ENCODE measurements around the gene SPATA13. TPM values are rescaled to one million over a fixed set of nuclear protein-coding genes. Genes with fewer than 3 reads are reported as not detected.

SPATA13 gene
- total RNA-seq, 1 experiment from 2014 or later: 14.1 TPM

DNA sequence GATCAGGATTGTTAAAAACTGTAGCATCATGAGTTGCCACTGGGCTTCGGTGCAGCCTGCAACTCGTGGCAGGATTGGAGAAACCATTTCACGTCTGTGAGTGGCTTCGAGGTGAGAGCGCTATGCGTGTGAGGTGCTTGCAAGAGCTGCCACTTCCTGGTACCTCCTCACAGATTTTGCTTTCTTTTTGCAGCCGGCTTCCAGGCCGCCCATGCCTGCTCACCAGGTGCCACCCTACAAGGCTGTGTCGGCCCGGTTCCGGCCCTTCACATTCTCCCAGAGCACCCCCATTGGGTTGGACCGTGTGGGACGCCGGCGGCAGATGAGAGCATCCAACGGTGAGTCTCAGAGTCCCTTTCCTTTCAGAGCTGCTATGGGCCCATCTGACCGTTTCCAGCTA is 91.0 kb downstream of the SPATA13 start:
- H3K4me3 Mint-ChIP-seq: no peak overlapping the region
- no peak overlapping the region for H3K9ac ChIP-seq (ENCODE audit: extremely low read depth, insufficient read length, low read length)
- peaks cover 8 to 13% (median 11%) of the 10 kb centered on the region in 3 experiments; a peak in 4 of 7 replicates for H3K36me3 Mint-ChIP-seq (ENCODE audit: insufficient read depth in 1 of 3, low read depth in 3 of 3)
- no peak overlapping the region for H3K27ac ChIP-seq (ENCODE audit: insufficient read length, low read depth, low read length)
- no peak overlapping the region for H4K91ac ChIP-seq (ENCODE audit: insufficient read length, low read depth, low read length)
- H3K79me2 ChIP-seq (ENCODE audit: insufficient read depth, low read length): no peaks in the 10 kb centered on the region; the same call in 1 of the 2 replicates
- no CpG with 5 or more reads among the region's 17 CpGs for WGBS (ENCODE audit: extremely low coverage, insufficient read length, low lambda C conversion rate)
- no peak overlapping the region for H2BK20ac ChIP-seq (ENCODE audit: low read depth, low read length, poor library complexity, severe bottlenecking)
- no peaks in the 10 kb centered on the region for H3K9me3 Mint-ChIP-seq
- no peak overlapping the region for H3K4ac ChIP-seq (ENCODE audit: low read depth, low read length)
- H2AFZ ChIP-seq (ENCODE audit: low read length): no peak overlapping the region
- H3K27me3 Mint-ChIP-seq (ENCODE audit: low read depth): no peaks in the 10 kb centered on the region
- no peak overlapping the region for H3K4me2 ChIP-seq (ENCODE audit: insufficient read depth, insufficient read length, low read length)
- H3K4me1 Mint-ChIP-seq: peaks cover 14 to 18% of the 10 kb centered on the region in 2 experiments
- H2BK120ac ChIP-seq (ENCODE audit: low read depth, low read length, poor library complexity, severe bottlenecking): no peak overlapping the region
- no peak overlapping the region for H3K23ac ChIP-seq (ENCODE audit: insufficient read length, low read depth, low read length)
- H3K23me2 ChIP-seq (ENCODE audit: insufficient read length, low read depth, low read length, poor library complexity, severe bottlenecking): no peaks in the 10 kb centered on the region
- no peak for DNase-seq
- H4K5ac ChIP-seq (ENCODE audit: insufficient read length, low read depth, low read length): no peak overlapping the region
- H3K18ac ChIP-seq (ENCODE audit: insufficient read length, low read depth, low read length): no peak overlapping the region
- no peaks in the 10 kb centered on the region for H4K20me1 ChIP-seq (ENCODE audit: control insufficient read depth, insufficient read depth, insufficient read length)
- no peaks in the 10 kb centered on the region for H3K27me3 ChIP-seq (ENCODE audit: insufficient read depth, low read length)
- H2BK15ac ChIP-seq (ENCODE audit: low read depth, low read length): no peak overlapping the region
- no peak overlapping the region for H4K8ac ChIP-seq (replicated peaks; ENCODE audit: insufficient read length, low read depth, low read length)
- no peak overlapping the region; a peak in 1 of 7 replicates for H3K27ac Mint-ChIP-seq
- no peak overlapping the region for H3K14ac ChIP-seq (ENCODE audit: insufficient read depth, low read length)
- no peak overlapping the region for H2BK5ac ChIP-seq (ENCODE audit: insufficient read length, low read length)
- H3K56ac ChIP-seq (ENCODE audit: insufficient read length, low read depth, low read length): no peak overlapping the region
- no peaks in the 10 kb centered on the region for H3K9me3 ChIP-seq (ENCODE audit: control insufficient read depth, low read depth, low read length)
- H3K79me1 ChIP-seq (ENCODE audit: insufficient read depth, low read depth, low read length, poor library complexity, severe bottlenecking): no peaks in the 10 kb centered on the region
- H3T11ph ChIP-seq (ENCODE audit: low read length): no peak overlapping the region
- no peaks in the 10 kb centered on the region; the same call in 1 of the 2 replicates for H3K4me1 ChIP-seq (ENCODE audit: insufficient read depth, low read length)
- H2AK5ac ChIP-seq (ENCODE audit: insufficient read length, low read length): no peak overlapping the region
- no peak overlapping the region for H2BK12ac ChIP-seq (ENCODE audit: insufficient read length, low read depth, low read length)
- TF ChIP-seq, protein P1, sequence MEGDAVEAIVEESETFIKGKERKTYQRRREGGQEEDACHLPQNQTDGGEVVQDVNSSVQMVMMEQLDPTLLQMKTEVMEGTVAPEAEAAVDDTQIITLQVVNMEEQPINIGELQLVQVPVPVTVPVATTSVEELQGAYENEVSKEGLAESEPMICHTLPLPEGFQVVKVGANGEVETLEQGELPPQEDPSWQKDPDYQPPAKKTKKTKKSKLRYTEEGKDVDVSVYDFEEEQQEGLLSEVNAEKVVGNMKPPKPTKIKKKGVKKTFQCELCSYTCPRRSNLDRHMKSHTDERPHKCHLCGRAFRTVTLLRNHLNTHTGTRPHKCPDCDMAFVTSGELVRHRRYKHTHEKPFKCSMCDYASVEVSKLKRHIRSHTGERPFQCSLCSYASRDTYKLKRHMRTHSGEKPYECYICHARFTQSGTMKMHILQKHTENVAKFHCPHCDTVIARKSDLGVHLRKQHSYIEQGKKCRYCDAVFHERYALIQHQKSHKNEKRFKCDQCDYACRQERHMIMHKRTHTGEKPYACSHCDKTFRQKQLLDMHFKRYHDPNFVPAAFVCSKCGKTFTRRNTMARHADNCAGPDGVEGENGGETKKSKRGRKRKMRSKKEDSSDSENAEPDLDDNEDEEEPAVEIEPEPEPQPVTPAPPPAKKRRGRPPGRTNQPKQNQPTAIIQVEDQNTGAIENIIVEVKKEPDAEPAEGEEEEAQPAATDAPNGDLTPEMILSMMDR (conservative IDR thresholded peaks at IDR 0.05): no peak

Data from H9 (cell line).